Stimulated activated naive CD8-positive, alpha-beta T cell treated with anti-CD3 and anti-CD28 coated beads, Interleukin-15, Interleukin-2, amounts not matched to agents 100 U/mL and 50 U/mL, for 24 hours (primary cell): ENCODE data around the gene SRSF7.
A peak's percentile ranks its signal among the peaks of the same experiment; 100 is the strongest.
"Not testable (repeated sequence)": the region's sequence is repeated elsewhere in the genome, so short reads cannot be mapped to it uniquely, and the experiment has no call there.

Experiments
- ATAC-seq: fragments of 150-1000 bp; cut with Tn5 transposase; one replicate; pipeline ENCODE4 v1.10.0; 2021
- DNase-seq: peaks from one replicate; pipeline ENCODE4 v3.0.0; 2021

The SRSF7 gene

GRCh38 chr2:38754049-38754448, 2.9 kb upstream of the SRSF7 start:
- DNase-seq (no peak), ATAC-seq (no peak)

- ATAC-seq (peak; percentile 21), DNase-seq (peak; percentile 47)
Measured at GRCh38 chr2:38751596-38752410, 642 bp upstream of the SRSF7 start.

GRCh38 chr2:38750011-38750890, 910 bp downstream of the SRSF7 start:
- ATAC-seq (peak; percentile 34), DNase-seq (peak; percentile 62)

GRCh38 chr2:38748943-38749804, 2.0 kb downstream of the SRSF7 start:
- DNase-seq (no peak), ATAC-seq (no peak)

- ATAC-seq (no peak), DNase-seq (no peak)
Measured at GRCh38 chr2:38748391-38748790, 2.8 kb downstream of the SRSF7 start.

GRCh38 chr2:38747819-38748218, 3.3 kb downstream of the SRSF7 start:
- ATAC-seq (no peak), DNase-seq (no peak)

GRCh38 chr2:38747007-38747424, 4.1 kb downstream of the SRSF7 start:
- ATAC-seq: no peak
- no peak for DNase-seq

GRCh38 chr2:38745267-38745666, 5.9 kb downstream of the SRSF7 start:
- no peak for DNase-seq
- no peak for ATAC-seq

- ATAC-seq (no peak), DNase-seq (no peak)
Measured at GRCh38 chr2:38744399-38744780, 6.8 kb downstream of the SRSF7 start.

- ATAC-seq (no peak), DNase-seq (no peak)
Measured at GRCh38 chr2:38743672-38744398, 7.3 kb downstream of the SRSF7 start.

GRCh38 chr2:38742797-38743559, 8.2 kb downstream of the SRSF7 start:
- ATAC-seq: no peak

GRCh38 chr2:38740851-38741731, 10.1 kb downstream of the SRSF7 start:
- ATAC-seq (peak; percentile 24), DNase-seq (no peak)

More at GRCh38 chr2:38742797-38743559, 8.2 kb downstream of the SRSF7 start:
- no peak for DNase-seq

GRCh38 chr2:38739524-38739923, 11.6 kb downstream of the SRSF7 start:
- ATAC-seq: no peak

GRCh38 chr2:38737925-38738324, 13.2 kb downstream of the SRSF7 start:
- ATAC-seq (no peak), DNase-seq (no peak)

More at GRCh38 chr2:38739524-38739923, 11.6 kb downstream of the SRSF7 start:
- no peak for DNase-seq

GRCh38 chr2:38737000-38737698, 14.0 kb downstream of the SRSF7 start:
- DNase-seq, ATAC-seq: not testable (repeated sequence)

GRCh38 chr2:38735999-38736320, 15.2 kb downstream of the SRSF7 start:
- ATAC-seq: no peak
- DNase-seq: no peak

GRCh38 chr2:38734299-38735058, 16.7 kb downstream of the SRSF7 start:
- ATAC-seq (no peak), DNase-seq (no peak)

- ATAC-seq (no peak), DNase-seq (no peak)
Measured at GRCh38 chr2:38733300-38733971, 17.7 kb downstream of the SRSF7 start.
